Astrocyte (in vitro differentiated cells and primary cell): ENCODE measurements around the gene TSSK3. TPM values are rescaled to one million over a fixed set of nuclear protein-coding genes. Genes with fewer than 3 reads are reported as not detected.

ENCODE experiments used
- DNase-seq: peaks from one replicate; pipeline ENCODE4 v3.0.0-alpha.2; 2010; ENCODE audit warnings: low read depth
- FAIRE-seq: peaks from 2 replicates; lab custom pipeline; 2011; peaks lifted over from hg19 to GRCh38; lab: Jason Lieb, UNC
- H2AFZ ChIP-seq: 2 replicates; pipeline ENCODE4 v1.6.0; 2012; ENCODE audit warnings: low read depth, low read length, inconsistent platforms
- H3K27ac ChIP-seq: 2 replicates; pipeline ENCODE4 v1.5.1; 2011; ENCODE audit warnings: low read depth, low read length, inconsistent platforms
- H3K27me3 ChIP-seq: 2 replicates; pipeline ENCODE4 v1.6.0; 2011; ENCODE audit warnings: low read length, inconsistent platforms; ENCODE audit not compliant: insufficient read depth
- H3K36me3 ChIP-seq: 2 replicates; pipeline ENCODE4 v1.5.1; 2011; ENCODE audit warnings: low read length, inconsistent platforms; ENCODE audit not compliant: insufficient read depth
- H3K4me1 ChIP-seq: 2 replicates; pipeline ENCODE4 v1.5.1; 2011; ENCODE audit warnings: low read length, inconsistent platforms; ENCODE audit not compliant: insufficient read depth
- H3K4me2 ChIP-seq: 2 replicates; pipeline ENCODE4 v1.6.0; 2012; ENCODE audit warnings: low read length, inconsistent platforms
- H3K4me3 ChIP-seq: 2 replicates; pipeline ENCODE4 v1.5.1; 2011; ENCODE audit warnings: low read depth, mild to moderate bottlenecking, low read length, inconsistent platforms; ENCODE audit not compliant: insufficient read depth
- H3K79me2 ChIP-seq: 2 replicates; pipeline ENCODE4 v1.6.0; 2012; ENCODE audit warnings: mild to moderate bottlenecking, low read length, inconsistent platforms; ENCODE audit not compliant: insufficient read depth
- H3K9ac ChIP-seq: 2 replicates; pipeline ENCODE4 v1.6.0; 2012; ENCODE audit warnings: mild to moderate bottlenecking, low read length, inconsistent platforms
- H3K9me3 ChIP-seq: 2 replicates; pipeline ENCODE4 v1.5.1; 2012; ENCODE audit warnings: low read depth, mild to moderate bottlenecking, low read length, inconsistent platforms; ENCODE audit not compliant: insufficient read depth
- H4K20me1 ChIP-seq: 2 replicates; pipeline ENCODE4 v1.6.0; 2012; ENCODE audit warnings: low read length, inconsistent platforms; ENCODE audit not compliant: insufficient read depth
- H3K27ac Mint-ChIP-seq: one replicate; pipeline ENCODE4 v1.8.0; 2021; ENCODE audit warnings: mild to moderate bottlenecking, mixed read lengths; ENCODE audit not compliant: unreplicated experiment
- H3K27me3 Mint-ChIP-seq: one replicate; pipeline ENCODE4 v1.8.0; 2021; ENCODE audit warnings: low read depth, mixed read lengths; ENCODE audit not compliant: unreplicated experiment
- H3K36me3 Mint-ChIP-seq: one replicate; pipeline ENCODE4 v1.8.0; 2021; ENCODE audit warnings: low read depth, mixed read lengths; ENCODE audit not compliant: unreplicated experiment
- H3K4me1 Mint-ChIP-seq: one replicate; pipeline ENCODE4 v1.8.0; 2021; ENCODE audit warnings: low read depth, mixed read lengths; ENCODE audit not compliant: unreplicated experiment
- H3K4me3 Mint-ChIP-seq: one replicate; pipeline ENCODE4 v1.8.0; 2021; ENCODE audit warnings: mild to moderate bottlenecking, moderate library complexity, mixed read lengths; ENCODE audit not compliant: unreplicated experiment
- H3K9me3 Mint-ChIP-seq: one replicate; pipeline ENCODE4 v1.8.0; 2021; ENCODE audit warnings: mild to moderate bottlenecking, mixed read lengths; ENCODE audit not compliant: unreplicated experiment
- EZH2 ChIP-seq: IDR thresholded peaks from 2 replicates; pipeline ENCODE4 v1.6.1; 2012; ENCODE audit warnings: mild to moderate bottlenecking, low read length, inconsistent platforms; ENCODE audit not compliant: insufficient read depth
- total RNA-seq: library from RNA; stranded (reverse); gene quantifications from 2 replicates; pipeline ENCODE4 v1.2.1, GENCODE V29; 2021
- TF ChIP-seq, protein P1 (sequence below): IDR thresholded peaks from 2 replicates; pipeline ENCODE4 v1.5.1; 2011; ENCODE audit warnings: low read depth, mild to moderate bottlenecking, inconsistent platforms, low read length, moderate library complexity; ENCODE audit not compliant: insufficient read depth

Gene TSSK3
- total RNA-seq, 1 donor from 2014 or later = 0.32 TPM

DNA sequence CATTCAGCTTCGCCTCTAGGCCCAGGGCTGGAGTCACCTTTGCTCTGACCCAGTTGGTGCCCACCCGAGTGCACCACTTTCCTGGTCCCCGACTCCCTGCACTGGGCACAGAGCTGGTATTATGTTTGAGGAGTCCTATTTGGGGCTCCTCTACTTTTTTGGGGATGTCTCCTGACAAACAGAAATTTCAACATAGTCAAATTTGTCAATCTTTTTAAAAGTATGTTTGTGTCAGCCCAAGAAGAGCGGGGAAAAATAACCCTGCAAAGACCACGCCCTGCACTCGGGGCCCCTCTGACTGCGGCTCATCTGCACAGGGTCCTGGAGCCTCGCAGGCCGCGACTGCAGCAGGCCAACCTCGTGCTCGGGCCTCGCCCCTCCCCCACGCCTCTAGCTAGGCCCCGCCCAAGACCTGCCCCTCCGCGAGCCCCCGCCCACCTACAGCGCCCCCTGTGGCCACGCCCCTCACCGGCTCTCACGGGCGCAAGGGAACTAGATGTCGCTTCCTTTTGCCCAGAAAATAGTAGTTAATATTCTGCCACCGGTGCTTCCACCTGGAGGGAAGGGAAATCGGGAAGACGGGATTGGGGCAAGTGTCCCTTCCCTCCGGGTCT lies 11.4 kb upstream of the TSSK3 start:
- Histone ChIP-seq H3K79me2 (no peaks in the 10 kb centered on the region), H3K4me3 (peak overlapping the region; percentile 62), H3K27me3 (peaks cover 3% of the 10 kb centered on the region), H3K4me2 (peak overlapping the region; percentile 93), H2AFZ (peak overlapping the region; percentile 90), H3K36me3 (no peaks in the 10 kb centered on the region), H4K20me1 (no peaks in the 10 kb centered on the region), H3K9me3 (no peaks in the 10 kb centered on the region), H3K27ac (peak overlapping the region; percentile 39), H3K4me1 (peaks cover 31% of the 10 kb centered on the region), H3K9ac (peak overlapping the region; percentile 89)
- FAIRE-seq = no peak
- Mint-ChIP-seq H3K36me3 (peaks cover 10% of the 10 kb centered on the region), H3K4me3 (peak overlapping the region; percentile 84), H3K4me1 (peaks cover 33% of the 10 kb centered on the region), H3K27me3 (peaks cover 11% of the 10 kb centered on the region), H3K9me3 (no peaks in the 10 kb centered on the region), H3K27ac (peak overlapping the region; percentile 58)
- TF ChIP-seq EZH2 = no peak
- TF ChIP-seq, protein P1, sequence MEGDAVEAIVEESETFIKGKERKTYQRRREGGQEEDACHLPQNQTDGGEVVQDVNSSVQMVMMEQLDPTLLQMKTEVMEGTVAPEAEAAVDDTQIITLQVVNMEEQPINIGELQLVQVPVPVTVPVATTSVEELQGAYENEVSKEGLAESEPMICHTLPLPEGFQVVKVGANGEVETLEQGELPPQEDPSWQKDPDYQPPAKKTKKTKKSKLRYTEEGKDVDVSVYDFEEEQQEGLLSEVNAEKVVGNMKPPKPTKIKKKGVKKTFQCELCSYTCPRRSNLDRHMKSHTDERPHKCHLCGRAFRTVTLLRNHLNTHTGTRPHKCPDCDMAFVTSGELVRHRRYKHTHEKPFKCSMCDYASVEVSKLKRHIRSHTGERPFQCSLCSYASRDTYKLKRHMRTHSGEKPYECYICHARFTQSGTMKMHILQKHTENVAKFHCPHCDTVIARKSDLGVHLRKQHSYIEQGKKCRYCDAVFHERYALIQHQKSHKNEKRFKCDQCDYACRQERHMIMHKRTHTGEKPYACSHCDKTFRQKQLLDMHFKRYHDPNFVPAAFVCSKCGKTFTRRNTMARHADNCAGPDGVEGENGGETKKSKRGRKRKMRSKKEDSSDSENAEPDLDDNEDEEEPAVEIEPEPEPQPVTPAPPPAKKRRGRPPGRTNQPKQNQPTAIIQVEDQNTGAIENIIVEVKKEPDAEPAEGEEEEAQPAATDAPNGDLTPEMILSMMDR = no peak
- no peak for DNase-seq

DNA sequence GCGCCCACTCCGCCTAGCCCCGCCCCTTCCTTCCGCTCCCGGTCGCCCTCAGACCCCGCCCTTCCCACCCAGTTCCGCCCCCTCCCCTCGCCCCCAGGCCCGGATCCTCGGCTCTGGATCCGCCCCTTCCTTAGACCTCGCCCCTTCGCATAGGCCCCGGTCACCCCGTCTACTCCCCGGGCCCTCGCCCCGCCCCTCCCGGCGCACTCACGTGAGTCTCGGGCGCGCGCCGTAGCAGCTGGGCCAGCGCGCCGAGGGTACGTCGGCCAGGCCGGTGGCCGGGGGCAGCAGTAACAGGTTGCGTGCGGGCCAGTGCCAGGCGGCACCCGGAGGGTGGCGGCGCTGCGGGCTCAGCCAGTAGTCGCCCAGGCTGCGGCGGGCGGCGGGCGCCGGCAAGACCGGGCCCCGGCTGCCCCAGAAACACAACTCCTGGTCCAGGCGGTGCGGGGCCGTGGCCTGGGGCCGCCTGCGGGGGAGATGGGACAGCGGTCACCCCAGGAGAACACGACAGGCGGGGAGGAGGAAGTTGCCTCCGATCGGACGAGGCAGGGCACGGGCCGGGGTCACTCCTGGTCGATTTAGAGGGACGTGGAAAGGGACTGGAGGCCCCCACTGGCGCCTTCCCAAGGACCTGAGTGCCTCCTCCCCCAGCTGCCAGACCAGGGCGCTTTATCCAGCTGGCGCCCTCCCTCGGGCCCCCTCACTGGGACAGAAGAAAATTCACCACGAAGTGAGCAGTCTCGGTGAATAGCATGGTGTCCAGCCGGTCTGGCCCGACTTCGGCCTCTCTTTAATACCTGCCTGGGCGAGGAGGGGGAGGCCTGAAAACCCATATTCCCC lies 10.7 kb upstream of the TSSK3 start:
- Histone ChIP-seq H3K27me3 (peaks cover under 1% of the 10 kb centered on the region), H4K20me1 (no peaks in the 10 kb centered on the region), H3K27ac (peak overlapping the region; percentile 66), H3K36me3 (no peaks in the 10 kb centered on the region), H3K79me2 (no peaks in the 10 kb centered on the region), H3K4me2 (peak overlapping the region; percentile 93), H3K9ac (peak overlapping the region; percentile 89), H3K9me3 (no peaks in the 10 kb centered on the region), H3K4me1 (peaks cover 31% of the 10 kb centered on the region), H2AFZ (peak overlapping the region; percentile 90), H3K4me3 (peak overlapping the region; percentile 62)
- H3K27ac Mint-ChIP-seq = peak overlapping the region; percentile 58
- peaks cover 8% of the 10 kb centered on the region for H3K36me3 Mint-ChIP-seq
- H3K9me3 Mint-ChIP-seq = no peaks in the 10 kb centered on the region
- peak overlapping the region; percentile 84 for H3K4me3 Mint-ChIP-seq
- FAIRE-seq (no peak), DNase-seq (peak; percentile 79)
- H3K4me1 Mint-ChIP-seq = peaks cover 29% of the 10 kb centered on the region
- peaks cover 4% of the 10 kb centered on the region for H3K27me3 Mint-ChIP-seq
- TF ChIP-seq, protein P1 = no peak
- TF ChIP-seq EZH2 = no peak
